K562 (cell line): ENCODE results near the gene SBK3. TPM values are rescaled to one million over a fixed set of nuclear protein-coding genes. Genes with fewer than 3 reads are reported as not detected.

ENCODE experiments used
- ATAC-seq: fragments of 200-7000 bp; cut with Tn5 transposase; 3 replicates; pipeline ENCODE4 v1.9.1; 2020; ENCODE audit warnings: moderate library complexity
- BruUV-seq: library from RNA; stranded (reverse); fragments of 400-500 nt; replicated peaks from 2 replicates; lab custom pipeline; 2021; lab: Mats Ljungman, UMichigan
- CTCF ChIA-PET: fragments of 300-600 bp; formaldehyde crosslinking; extraction: SDS; loops from one replicate; lab custom pipeline; 2021; ENCODE audit warnings: low intra/inter-chr PET ratio; lab: Yijun Ruan, JAX
- POLR2A ChIA-PET: fragments of 300-600, 350-650 bp; sonication (Branson Sonifier 250); formaldehyde crosslinking; extraction: SDS; loops from one replicate; lab custom pipeline; 2021; ENCODE audit warnings: antibody characterized with exemption, inconsistent platforms; lab: Yijun Ruan, JAX
- DNase-seq, 4 experiments: peaks; one replicate each; pipeline versions ENCODE4 v3.0.0 to v3.0.0-alpha.2; 2011 to 2018; ENCODE audit warnings: low spot score in 3 of 4, mixed read lengths in 3 of 4; ENCODE audit errors: extremely low read depth in 1 of 4
- FAIRE-seq: peaks from 2 replicates; lab custom pipeline; 2011; peaks lifted over from hg19 to GRCh38; lab: Jason Lieb, UNC
- H2AFZ ChIP-seq: 2 replicates; pipeline ENCODE4 v1.6.0; 2011; ENCODE audit warnings: low read depth, low read length, control low read depth, inconsistent platforms
- H3K27ac ChIP-seq: fragments of 200-600 bp; 3 replicates; pipeline ENCODE4 v1.8.0; 2011; ENCODE audit warnings: low read depth, mild to moderate bottlenecking, control low read depth, inconsistent platforms, low read length, moderate library complexity, mixed read lengths; ENCODE audit errors: extremely low read depth
- H3K27me3 ChIP-seq, 2 experiments: fragments of 300-600 bp in 1 of 2; 2 replicates in 1 of 2; 3 replicates in 1 of 2; pipeline versions ENCODE4 v1.6.0 to v1.8.0; 2011; ENCODE audit warnings: inconsistent platforms in 2 of 2, low read length in 2 of 2, mild to moderate bottlenecking in 1 of 2, mixed read lengths in 1 of 2, moderate library complexity in 1 of 2; ENCODE audit not compliant: control insufficient read depth in 2 of 2, insufficient read depth in 2 of 2
- H3K36me3 ChIP-seq: fragments of 300-600 bp; 3 replicates; pipeline ENCODE4 v1.8.0; 2011; ENCODE audit warnings: mild to moderate bottlenecking, low read length, inconsistent platforms; ENCODE audit not compliant: control insufficient read depth, insufficient read depth
- H3K4me1 ChIP-seq, 2 experiments: fragments of 200-600 bp in 1 of 2; replicated peaks in 1 of 2; 2 replicates in 1 of 2; 3 replicates in 1 of 2; pipeline versions ENCODE4 v1.5.1 to v1.8.0; 2011; ENCODE audit warnings: inconsistent platforms in 2 of 2, low read length in 2 of 2, mild to moderate bottlenecking in 1 of 2, mixed read lengths in 1 of 2, moderate library complexity in 1 of 2; ENCODE audit not compliant: control insufficient read depth in 2 of 2, insufficient read depth in 2 of 2
- H3K4me2 ChIP-seq: 2 replicates; pipeline ENCODE4 v1.6.1; 2011; ENCODE audit warnings: low read length, control low read depth, inconsistent platforms, mixed read lengths; ENCODE audit not compliant: insufficient read depth
- H3K4me3 ChIP-seq: fragments of 200-600 bp; sonication (generic), shearing (Covaris generic); 2 replicates; pipeline ENCODE4 v1.5.1; 2016; ENCODE audit warnings: control low read depth, inconsistent platforms
- H3K79me2 ChIP-seq: fragments of 200-600 bp; 3 replicates; pipeline ENCODE4 v1.8.0; 2011; ENCODE audit warnings: low read length, inconsistent platforms; ENCODE audit not compliant: control insufficient read depth, insufficient read depth
- H3K9ac ChIP-seq, 2 experiments: 2 replicates each; pipeline versions ENCODE4 v1.6.0 to v1.6.1; 2011; ENCODE audit warnings: low read depth in 2 of 2, low read length in 2 of 2, control low read depth in 1 of 2, inconsistent platforms in 1 of 2, mild to moderate bottlenecking in 1 of 2, mixed read lengths in 1 of 2; ENCODE audit not compliant: insufficient read depth in 1 of 2
- H3K9me1 ChIP-seq: one replicate; pipeline ENCODE4 v1.6.0; 2011; ENCODE audit warnings: inconsistent platforms, mild to moderate bottlenecking, low read length, moderate library complexity; ENCODE audit not compliant: control insufficient read depth, insufficient read depth
- H3K9me3 ChIP-seq: replicated peaks from 2 replicates; pipeline ENCODE4 v1.5.1; 2011; ENCODE audit warnings: low read depth, low read length, inconsistent platforms; ENCODE audit not compliant: control insufficient read depth, insufficient read depth
- H4K20me1 ChIP-seq: replicated peaks from 2 replicates; pipeline ENCODE4 v1.6.1; 2011; ENCODE audit warnings: low read length, inconsistent platforms, mixed read lengths; ENCODE audit not compliant: control insufficient read depth, insufficient read depth
- CXXC5 ChIP-seq: fragments of 250-450 bp; sonication (Bioruptor Pico); IDR thresholded peaks from 2 replicates; pipeline ENCODE4 v1.8.0; 2022; ENCODE audit warnings: inconsistent platforms, mild to moderate bottlenecking, moderate library complexity
- HDAC6 ChIP-seq: IDR thresholded peaks from 2 replicates; pipeline ENCODE4 v1.6.1; 2012; ENCODE audit warnings: low read depth, mild to moderate bottlenecking, control low read depth, inconsistent platforms, low read length, moderate library complexity
- POLR3A ChIP-seq: IDR thresholded peaks from 2 replicates; pipeline ENCODE4 v1.6.1; 2011; ENCODE audit warnings: borderline replicate concordance, mild to moderate bottlenecking, moderate library complexity; ENCODE audit not compliant: insufficient read length, insufficient read depth; ENCODE audit errors: extremely low read depth
- SIN3B ChIP-seq: fragments of 450-650 bp; IDR thresholded peaks from 2 replicates; pipeline ENCODE4 v1.6.1; 2017; ENCODE audit warnings: low read depth, mild to moderate bottlenecking, moderate library complexity
- WGBS: fragments of 100-300 bp; shearing (Covaris generic); methylation state at CpG from one replicate; pipeline ENCODE4 v1.1.6; 2016; ENCODE audit warnings: low coverage, mixed read lengths; ENCODE audit not compliant: insufficient coverage; ENCODE audit errors: missing lambda C conversion rate; 5-methylcytosine and 5-hydroxymethylcytosine counted together
- in situ Hi-C: fragments of 300-500 bp; cut with MboI; formaldehyde crosslinking; loops from 4 replicates; pipeline ENCODE4 v1.15.0; 2018; ENCODE audit warnings: inconsistent platforms, mixed read lengths
- intact Hi-C: fragments of 100-400 bp; cut with micrococcal nuclease; formaldehyde crosslinking; loops from 2 replicates; pipeline ENCODE4 v1.14.2; 2022
- polyA plus RNA-seq, 8 experiments: library from polyadenylated mRNA; depleted of rRNA in 4 of 8; stranded (reverse) in 5 of 8; unstranded in 3 of 8; fragments of >200 nt; fragmentation: Nextera tagmentation in 2 of 8; fragmentation: Illumina TruSeq in 1 of 8; extraction: Ambion mirVana in 2 of 8; extraction: Trizol in 1 of 8; gene quantifications; 2 replicates each; pipeline versions ENCODE4 v1.2.1 to v1.2.3, GENCODE V29; 2011 to 2014; ENCODE audit warnings: inconsistent platforms in 1 of 8, missing spikeins in 1 of 8
- total RNA-seq, 7 experiments: library from RNA; depleted of rRNA in 6 of 7; stranded (reverse); fragments of >200 nt in 6 of 7; fragmentation: Illumina TruSeq in 2 of 7; extraction: Trizol in 2 of 7; gene quantifications; 2 replicates each; pipeline versions ENCODE4 v1.2.1 to v1.2.3, GENCODE V29; 2011 to 2021; ENCODE audit warnings: low replicate concordance in 1 of 7
- TF ChIP-seq, protein P1 (sequence below): sonication (generic); formaldehyde crosslinking; IDR thresholded peaks from 2 replicates; pipeline ENCODE4 v1.8.0; 2023; ENCODE audit warnings: missing genetic modification reagents, mild to moderate bottlenecking, borderline replicate concordance

SBK3 gene
- total and polyA plus RNA-seq, 9 of the 15 experiments (the other 6 are each of a cell fraction or from before 2014, with no cell fraction given) = 0.11 to 0.43 (median 0.13) TPM; not detected in 6

- no peak overlapping the region for H2AFZ ChIP-seq
- POLR2A ChIA-PET = interaction anchor here (1.9 kb wide), 1 partner anchor 98 kb away, joined by 10 read pairs; the partner anchor contains the start of gene UBE2S
- TF ChIP-seq POLR3A = no peak
- no peak for TF ChIP-seq CXXC5 (CRISPR knock-in tag)
- TF ChIP-seq HDAC6 = no peak
- TF ChIP-seq, protein P1, sequence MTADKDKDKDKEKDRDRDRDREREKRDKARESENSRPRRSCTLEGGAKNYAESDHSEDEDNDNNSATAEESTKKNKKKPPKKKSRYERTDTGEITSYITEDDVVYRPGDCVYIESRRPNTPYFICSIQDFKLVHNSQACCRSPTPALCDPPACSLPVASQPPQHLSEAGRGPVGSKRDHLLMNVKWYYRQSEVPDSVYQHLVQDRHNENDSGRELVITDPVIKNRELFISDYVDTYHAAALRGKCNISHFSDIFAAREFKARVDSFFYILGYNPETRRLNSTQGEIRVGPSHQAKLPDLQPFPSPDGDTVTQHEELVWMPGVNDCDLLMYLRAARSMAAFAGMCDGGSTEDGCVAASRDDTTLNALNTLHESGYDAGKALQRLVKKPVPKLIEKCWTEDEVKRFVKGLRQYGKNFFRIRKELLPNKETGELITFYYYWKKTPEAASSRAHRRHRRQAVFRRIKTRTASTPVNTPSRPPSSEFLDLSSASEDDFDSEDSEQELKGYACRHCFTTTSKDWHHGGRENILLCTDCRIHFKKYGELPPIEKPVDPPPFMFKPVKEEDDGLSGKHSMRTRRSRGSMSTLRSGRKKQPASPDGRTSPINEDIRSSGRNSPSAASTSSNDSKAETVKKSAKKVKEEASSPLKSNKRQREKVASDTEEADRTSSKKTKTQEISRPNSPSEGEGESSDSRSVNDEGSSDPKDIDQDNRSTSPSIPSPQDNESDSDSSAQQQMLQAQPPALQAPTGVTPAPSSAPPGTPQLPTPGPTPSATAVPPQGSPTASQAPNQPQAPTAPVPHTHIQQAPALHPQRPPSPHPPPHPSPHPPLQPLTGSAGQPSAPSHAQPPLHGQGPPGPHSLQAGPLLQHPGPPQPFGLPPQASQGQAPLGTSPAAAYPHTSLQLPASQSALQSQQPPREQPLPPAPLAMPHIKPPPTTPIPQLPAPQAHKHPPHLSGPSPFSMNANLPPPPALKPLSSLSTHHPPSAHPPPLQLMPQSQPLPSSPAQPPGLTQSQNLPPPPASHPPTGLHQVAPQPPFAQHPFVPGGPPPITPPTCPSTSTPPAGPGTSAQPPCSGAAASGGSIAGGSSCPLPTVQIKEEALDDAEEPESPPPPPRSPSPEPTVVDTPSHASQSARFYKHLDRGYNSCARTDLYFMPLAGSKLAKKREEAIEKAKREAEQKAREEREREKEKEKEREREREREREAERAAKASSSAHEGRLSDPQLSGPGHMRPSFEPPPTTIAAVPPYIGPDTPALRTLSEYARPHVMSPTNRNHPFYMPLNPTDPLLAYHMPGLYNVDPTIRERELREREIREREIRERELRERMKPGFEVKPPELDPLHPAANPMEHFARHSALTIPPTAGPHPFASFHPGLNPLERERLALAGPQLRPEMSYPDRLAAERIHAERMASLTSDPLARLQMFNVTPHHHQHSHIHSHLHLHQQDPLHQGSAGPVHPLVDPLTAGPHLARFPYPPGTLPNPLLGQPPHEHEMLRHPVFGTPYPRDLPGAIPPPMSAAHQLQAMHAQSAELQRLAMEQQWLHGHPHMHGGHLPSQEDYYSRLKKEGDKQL (CRISPR knock-in tag) = no peak
- no peak for TF ChIP-seq SIN3B
- intact Hi-C loops (loop anchor here (2.0 to 10.0 kb wide), 2 partner anchors 38 to 350 kb away; partner anchors contain the start of gene TNNI3), in situ Hi-C loops (no loop called here)
- ATAC-seq = no peak
- WGBS = 36% methylated on average over 11 of the region's 11 CpGs
- DNase-seq = no peak
- peaks cover 12 to 29% of the 10 kb centered on the region in 2 experiments for H3K4me1 ChIP-seq
- CTCF ChIA-PET = interaction anchor here (0.6 kb wide), 1 partner anchor 325 kb away, joined by 3 read pairs; no protein-coding TSS in a partner anchor
- no peak for FAIRE-seq
- H3K9ac ChIP-seq = no peak overlapping the region
- H3K4me3 ChIP-seq = no peak overlapping the region
- no peaks in the 10 kb centered on the region for H3K9me1 ChIP-seq
- BruUV-seq = no TSS peak
- H4K20me1 ChIP-seq = no peaks in the 10 kb centered on the region; the same call in 1 of the 2 replicates
- no peaks in the 10 kb centered on the region; the same call in 1 of the 2 replicates for H3K9me3 ChIP-seq
- H3K27me3 ChIP-seq = peaks cover 0 to 4% of the 10 kb centered on the region in 2 experiments; a peak in 1 of 5 replicates
- H3K36me3 ChIP-seq = no peaks in the 10 kb centered on the region
- no peak overlapping the region for H3K27ac ChIP-seq
- no peak overlapping the region for H3K4me2 ChIP-seq
- no peaks in the 10 kb centered on the region for H3K79me2 ChIP-seq
Observed at GRCh38 chr19:55504981-55505380, 40.4 kb downstream of the SBK3 start.
